GM19240 (cell line): ENCODE data around the gene FTO.

Experiments
- DNase-seq: peaks from one replicate; pipeline ENCODE4 v3.0.0; 2011; ENCODE audit warnings: low spot score; ENCODE audit not compliant: insufficient read length

The FTO gene

GRCh38 chr16:53925107-53925410 lies 221.1 kb downstream of the FTO start:
- DNase-seq, result no peak

- DNase-seq, result no peak
These were observed 221.6 kb downstream of the FTO start for GRCh38 chr16:53925526-53925925.

DNA sequence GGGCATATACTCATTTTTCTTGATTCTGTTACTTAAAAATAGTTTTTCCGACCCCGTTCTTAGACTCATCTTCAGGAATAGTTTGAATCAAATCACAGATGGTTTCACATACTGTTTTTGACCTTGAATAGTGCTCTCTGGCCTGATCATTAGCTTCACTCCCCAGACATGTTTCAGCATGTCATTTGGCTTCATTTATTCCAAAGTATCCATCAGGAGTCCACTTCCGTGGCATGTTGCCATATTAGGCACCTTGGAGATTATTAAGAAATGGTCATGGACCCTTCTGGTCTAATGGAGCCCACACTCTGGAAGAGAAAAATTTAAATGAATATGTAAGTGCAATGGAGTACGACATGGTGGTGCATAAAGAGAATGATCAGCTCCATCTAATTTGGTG lies 222.3 kb downstream of the FTO start:
- DNase-seq, result no peak

- DNase-seq, result no peak
These were observed 229.0 kb downstream of the FTO start for GRCh38 chr16:53932975-53933374.

- no peak for DNase-seq
These were observed 229.5 kb downstream of the FTO start for GRCh38 chr16:53933407-53933806.

GRCh38 chr16:53936052-53936451 lies 232.1 kb downstream of the FTO start:
- DNase-seq, result no peak

GRCh38 chr16:53936529-53936928 lies 232.6 kb downstream of the FTO start:
- no peak for DNase-seq

GRCh38 chr16:53937161-53937880 lies 233.4 kb downstream of the FTO start:
- DNase-seq, result no peak

- DNase-seq, result no peak
These were observed 240.1 kb downstream of the FTO start for GRCh38 chr16:53944025-53944424.

DNA sequence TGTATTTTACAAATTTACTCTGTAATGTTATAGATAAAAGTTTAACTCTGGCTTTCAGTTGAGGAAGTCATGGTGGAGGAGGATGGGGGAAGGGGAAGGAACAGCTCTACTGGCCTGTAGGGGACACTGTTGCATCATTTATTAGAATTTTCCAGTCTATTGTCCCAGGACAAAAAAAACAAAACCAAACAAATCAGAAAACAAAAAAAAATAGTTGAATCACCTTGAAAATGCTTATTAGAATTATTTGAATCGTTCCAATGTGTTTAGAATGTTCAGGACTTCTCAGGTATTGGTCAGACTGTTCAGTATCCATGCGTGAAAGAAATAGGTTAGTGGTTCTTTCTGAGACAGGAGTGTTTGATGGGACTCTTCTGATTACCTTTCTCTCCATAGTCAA lies 242.0 kb downstream of the FTO start:
- no peak for DNase-seq

GRCh38 chr16:53946746-53947386 lies 242.9 kb downstream of the FTO start:
- DNase-seq, result no peak

- DNase-seq, result no peak
These were observed 243.7 kb downstream of the FTO start for GRCh38 chr16:53947642-53948041.

DNA sequence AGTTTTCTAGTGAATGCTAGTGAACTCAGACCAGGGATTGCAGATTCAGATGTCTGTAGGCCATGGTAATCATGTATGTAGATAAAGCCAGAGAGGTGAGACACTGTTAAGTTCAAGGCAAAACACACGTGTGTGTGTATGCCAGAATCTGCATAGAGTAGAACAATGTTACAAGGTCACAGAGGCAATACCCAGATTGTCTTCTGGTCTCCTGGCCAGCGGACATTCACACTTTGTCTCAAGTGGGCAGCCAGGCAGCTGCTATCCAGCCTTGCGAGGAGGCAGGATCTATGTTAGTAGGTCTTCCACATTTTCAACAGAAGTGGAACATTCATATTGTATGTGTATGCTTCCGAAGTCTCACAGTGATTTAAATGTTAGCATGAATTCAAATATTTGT lies 244.4 kb downstream of the FTO start:
- DNase-seq, result no peak

DNA sequence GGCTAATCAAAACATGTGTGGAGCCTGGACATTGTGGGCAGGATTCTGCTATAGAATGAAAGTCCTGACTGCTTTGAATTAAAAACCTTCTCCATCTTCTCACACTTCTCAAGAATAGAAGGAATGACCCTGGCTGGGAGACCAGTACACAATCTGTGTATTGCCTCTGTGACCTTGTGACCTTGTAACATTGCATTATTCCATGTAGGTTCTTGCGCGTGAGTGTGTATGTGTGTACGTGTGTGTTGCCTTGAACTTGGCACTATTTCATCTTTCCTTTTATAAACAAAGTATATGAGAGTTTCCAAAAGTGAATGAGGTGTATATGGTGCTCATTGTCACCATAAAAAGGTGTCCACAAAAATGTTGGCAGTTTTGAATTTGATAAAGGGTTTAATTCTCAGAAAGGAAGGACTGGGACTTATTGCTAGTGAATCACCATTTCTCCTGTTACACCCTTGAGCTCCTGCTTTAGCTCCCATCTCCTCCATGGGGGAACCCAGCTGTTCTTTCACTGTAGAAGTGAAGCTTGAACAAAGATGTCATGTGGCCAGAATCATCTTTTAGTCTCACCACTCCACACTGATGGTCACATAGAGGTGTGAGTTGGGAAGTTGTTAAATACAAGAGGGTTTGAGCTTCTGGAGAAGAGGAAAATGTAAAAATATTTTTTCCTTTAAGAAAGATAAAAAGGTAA lies 244.9 kb downstream of the FTO start:
- DNase-seq, result no peak

DNA sequence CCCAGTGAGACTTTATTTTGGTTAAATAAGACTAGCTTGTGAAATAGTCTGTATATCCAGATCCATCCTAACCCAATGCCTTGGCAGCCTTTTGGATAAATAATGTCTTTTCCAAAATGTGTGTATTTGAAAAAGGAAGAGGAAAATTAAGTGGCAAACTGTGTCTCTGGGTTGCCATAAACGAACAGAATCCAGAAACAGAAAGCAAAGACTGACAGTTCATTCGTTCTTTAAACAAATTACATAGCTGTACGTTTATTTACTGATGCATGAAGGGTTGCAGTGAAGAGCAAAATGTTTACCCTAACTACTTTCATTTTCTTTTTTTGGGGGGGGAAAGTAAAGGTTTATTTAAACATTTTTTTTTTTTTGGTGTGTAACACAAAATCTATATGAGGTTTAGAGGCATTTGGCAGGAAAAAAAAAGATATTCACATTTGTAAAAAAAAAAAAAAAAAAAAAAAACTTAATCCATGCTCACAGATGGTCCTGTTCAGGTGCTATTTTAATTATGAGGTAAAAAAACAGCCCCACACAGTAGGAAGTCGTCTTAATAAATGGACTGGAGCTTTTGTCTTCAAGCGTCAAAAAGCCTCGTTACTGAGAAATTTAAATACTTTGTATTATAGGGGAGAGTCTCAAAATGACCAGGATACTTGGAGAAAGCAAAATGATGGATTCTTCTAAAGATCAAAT lies 245.9 kb downstream of the FTO start:
- peak; percentile 14 for DNase-seq

GRCh38 chr16:53950677-53951076 lies 246.7 kb downstream of the FTO start:
- DNase-seq, result no peak

GRCh38 chr16:53952215-53953208 lies 248.6 kb downstream of the FTO start:
- no peak for DNase-seq

DNA sequence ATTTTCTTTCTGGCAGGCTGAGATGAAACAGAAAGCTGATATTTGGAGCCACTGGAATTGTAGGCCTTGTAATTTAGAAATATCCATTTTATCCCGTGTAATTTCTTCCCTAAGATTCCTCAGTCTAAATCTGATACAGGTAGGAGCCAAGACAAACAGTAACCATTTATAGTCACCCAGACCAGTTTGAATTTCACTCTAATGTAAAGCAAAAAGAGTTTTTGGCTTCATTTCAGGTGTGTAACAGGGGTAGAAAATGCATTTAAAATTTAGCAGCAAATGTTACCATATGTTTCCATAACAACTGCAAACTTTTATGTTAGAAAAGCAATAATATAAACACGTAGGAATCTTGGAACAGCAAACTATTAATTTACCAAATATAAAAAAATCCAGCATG lies 249.4 kb downstream of the FTO start:
- DNase-seq, result no peak

- no peak for DNase-seq
These were observed 251.4 kb downstream of the FTO start for GRCh38 chr16:53955221-53955875.

DNA sequence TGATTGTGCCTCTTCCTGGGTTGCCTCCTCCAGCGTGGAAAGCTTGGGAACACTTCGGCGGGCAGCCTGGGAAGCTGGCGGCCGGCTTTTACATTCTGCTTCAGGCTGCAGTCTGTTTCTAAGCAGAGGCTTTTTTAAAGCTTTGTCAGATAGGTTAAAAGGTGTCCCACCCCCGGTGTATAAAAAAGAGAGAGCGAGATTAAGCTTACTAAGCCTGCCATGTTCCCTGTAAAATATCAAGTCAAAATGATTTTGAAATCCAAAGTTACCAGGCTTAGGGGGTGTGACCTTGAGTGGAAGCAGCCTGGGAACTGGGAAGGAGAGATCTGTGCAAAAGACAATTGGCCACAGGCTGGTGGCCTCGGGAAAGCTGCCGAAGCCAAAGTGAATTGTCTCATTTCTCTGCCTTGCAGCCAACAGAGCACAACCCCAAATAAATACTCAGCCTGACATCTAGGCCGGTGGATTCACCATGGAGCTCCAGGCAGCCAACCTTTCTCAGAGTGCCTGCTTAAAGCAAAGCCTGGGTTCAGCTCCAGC lies 254.5 kb downstream of the FTO start:
- no peak for DNase-seq
